NCI-H446 (cell line): Measurements from ENCODE around the gene PLEKHH1.

Source experiments
- DNase-seq, 2 experiments: peaks; one replicate each; lab custom pipeline; 2025; lab: John Stamatoyannopoulos, UW

Gene PLEKHH1

DNA sequence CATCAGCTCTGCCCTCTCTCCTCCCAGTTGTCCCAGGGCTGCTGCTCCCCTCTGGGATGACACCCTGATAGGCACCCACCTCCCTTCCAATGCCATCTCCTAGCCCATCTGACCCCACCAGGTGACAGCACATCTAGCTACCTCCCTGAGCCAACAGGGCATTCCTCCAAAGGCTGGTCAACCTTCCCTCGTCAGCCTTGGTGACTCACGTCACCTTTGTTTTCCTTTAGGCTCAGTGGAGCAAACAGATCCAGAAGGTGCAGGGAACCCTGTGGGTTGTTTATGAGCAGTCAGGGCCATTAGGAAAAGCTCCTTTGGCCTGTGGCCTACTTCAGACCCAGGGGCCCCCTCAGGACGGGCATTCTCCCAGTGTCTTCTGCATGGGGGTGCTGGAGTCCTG is 34.6 kb downstream of the PLEKHH1 start:
- DNase-seq: no peak

DNA sequence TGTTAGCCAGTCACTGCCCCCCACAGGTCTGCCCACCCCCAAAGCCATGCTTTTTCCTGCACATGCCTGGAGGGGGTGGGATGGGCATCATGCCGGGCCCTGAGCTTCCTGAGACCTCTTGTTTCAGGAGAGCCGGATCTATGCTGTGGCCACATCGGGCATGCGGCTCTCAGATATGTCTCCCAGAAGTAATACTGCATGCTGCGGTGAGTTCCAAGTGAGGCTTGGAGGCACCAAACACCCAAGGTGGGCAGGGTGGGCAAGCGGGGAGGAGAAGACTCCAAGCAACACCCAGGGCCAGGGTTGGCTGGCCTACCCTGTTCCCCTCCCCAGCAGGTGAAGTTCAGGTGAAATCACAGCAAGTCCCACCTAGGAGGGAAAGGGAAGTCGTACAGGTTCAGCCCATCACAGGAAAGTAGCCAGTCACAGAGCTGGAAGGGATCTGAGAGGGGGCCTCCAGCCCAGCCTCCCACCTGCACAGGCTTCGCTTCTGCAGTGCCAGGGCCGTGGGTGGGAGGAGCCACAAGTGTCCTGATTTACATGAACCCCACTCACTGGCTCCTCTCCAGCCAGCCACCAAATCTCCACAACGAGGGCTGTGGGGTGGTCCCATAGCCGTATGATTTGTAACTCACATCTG is 36.0 kb downstream of the PLEKHH1 start:
- DNase-seq: no peak

DNA sequence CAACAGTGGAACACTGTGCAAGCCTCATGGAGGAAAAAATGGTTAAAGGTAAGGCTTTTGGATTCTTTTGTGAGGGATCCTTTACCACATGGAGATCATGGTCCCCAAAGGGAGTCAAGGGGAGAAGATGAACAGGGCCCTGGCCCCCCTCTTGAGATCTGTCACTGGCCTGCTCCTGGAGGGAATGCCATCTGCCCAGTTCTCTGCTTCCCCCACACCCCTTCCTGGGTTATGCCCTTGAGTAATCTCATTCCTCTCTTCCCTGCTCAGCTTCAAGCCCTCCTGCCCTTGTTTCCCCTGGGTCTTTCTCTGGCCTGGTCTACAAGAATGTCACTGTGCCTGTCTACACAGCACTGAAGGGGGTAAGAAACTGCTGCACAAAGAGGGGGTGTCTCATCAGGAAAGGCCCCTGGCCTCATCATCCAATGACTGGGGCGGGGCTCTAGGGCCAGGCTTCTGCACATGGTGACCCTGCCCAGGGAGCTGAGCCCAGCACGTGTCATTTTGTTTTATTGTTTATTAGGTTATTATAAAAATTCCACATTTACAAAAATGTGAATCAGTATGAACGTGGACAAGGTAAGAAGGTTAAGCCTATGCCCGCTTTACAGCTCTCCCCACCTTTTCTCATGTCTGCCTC is 36.7 kb downstream of the PLEKHH1 start:
- DNase-seq: no peak

DNA sequence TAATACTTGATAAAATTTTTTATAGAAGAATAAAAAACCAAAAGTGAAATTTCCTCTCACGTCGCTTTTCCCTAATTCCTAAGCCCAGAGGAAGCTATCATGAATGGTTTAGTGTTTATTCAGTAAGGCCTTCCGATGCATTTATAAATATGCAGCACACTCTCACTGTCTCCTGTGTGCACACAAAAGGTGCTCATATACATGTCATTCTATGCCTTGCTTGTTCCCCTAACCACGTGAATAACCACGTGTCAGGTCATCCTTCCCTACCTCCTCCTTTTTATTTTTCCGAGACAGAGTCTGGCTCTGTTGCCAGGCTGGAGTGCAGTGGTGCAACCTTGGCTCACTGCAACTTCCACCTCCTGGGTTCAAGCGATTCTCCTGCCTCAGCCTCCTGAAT is 37.4 kb downstream of the PLEKHH1 start:
- DNase-seq: no peak

DNA sequence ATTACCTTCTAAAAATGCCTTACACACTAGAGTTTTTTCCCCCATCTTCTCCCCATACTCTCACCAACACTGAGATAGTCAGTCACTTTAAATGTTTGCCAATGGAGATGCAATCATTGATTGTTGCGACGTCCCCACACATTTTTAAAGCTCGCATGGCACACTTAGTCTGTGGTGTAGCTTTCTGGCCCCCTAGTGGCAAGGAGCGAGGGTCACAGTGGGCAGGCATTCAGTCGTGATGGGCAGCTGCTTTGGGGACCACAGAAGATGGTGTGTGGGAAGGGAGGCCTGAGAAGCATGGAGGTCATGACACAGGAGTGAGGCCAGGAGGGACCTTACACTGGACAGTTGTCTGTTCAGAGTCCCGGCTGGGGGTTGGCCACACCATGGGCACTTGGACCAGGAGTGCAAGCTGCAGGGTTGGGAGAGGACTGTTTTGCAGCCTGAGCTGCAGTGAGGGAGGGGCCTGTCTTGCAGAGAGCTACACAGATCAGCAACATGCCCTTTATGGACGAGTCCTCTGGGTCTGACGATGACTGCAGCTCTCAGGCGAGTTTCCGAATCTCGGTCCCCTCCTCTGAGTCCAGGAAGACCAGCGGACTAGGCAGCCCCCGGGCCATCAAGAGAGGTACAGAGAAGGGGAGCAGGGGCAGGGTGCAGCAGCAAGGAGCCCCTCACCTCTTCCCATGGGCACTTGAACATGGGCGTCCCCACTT is 38.3 kb downstream of the PLEKHH1 start:
- DNase-seq: peak; percentile 37 to 47

DNA sequence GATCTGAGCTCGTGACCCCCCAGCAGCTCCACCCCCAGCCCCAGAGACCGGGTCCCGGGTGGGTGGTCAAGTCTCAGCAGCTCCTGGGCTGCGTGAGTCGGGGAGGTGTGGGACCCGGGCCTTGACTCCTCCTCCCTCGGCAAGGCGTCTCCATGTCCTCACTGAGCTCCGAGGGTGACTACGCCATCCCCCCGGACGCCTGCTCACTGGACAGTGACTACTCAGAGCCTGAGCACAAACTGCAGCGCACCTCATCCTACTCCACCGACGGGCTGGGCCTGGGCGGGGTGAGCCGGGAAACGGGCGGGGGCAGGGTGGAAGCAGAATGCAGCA is 38.9 kb downstream of the PLEKHH1 start:
- no peak for DNase-seq

DNA sequence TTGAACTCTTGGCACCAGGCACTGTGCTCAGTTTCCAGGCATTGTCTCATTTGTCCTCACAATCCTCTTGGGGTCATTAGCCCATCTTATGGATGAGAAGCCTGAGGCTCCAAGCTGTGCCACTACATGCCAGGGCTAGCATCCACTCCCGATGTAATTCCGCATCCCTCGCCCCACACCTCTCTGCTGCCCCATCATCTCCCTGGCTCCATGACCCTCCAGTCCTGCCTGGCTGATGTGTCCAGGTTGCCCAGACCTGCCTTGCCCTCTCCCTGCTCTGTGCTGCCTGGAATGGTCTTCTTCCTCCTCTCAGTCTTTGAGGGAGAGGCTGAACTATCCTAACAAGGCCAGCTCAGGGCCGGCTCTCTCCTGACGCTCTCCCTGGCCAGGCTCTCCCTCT is 39.5 kb downstream of the PLEKHH1 start:
- no peak for DNase-seq

DNA sequence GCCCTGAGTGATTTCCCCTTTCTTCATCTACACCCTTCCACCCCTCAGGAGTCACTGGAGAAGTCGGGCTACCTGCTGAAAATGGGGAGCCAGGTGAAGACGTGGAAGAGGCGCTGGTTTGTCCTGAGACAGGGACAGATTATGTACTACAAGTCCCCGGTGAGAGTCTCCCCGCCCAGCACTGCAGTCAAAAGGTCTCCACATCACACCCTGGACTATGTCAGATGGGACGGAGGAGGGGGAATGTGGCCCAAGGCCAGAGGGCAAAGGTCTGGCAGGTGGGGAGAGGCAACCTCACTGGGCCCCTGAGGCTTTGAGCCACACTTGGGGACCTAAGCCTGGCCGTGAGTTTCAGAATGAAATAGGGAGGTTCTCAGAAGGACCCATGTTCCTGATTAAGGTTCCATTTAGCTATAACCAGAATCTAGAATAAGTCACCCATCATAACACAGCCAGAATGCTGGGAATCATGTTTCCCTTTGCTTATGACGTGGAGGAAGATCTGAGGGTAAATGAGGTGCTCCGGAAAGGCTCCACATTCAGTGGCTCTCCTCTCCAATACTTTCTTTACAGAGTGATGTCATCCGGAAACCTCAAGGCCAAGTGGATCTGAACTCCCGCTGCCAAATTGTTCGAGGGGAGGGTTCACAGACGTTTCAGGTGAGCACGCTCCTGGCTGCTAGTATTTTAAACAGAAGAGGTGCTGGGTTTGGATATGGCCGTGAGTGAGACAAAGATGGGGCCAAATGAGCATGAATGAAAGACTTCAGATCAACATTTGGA is 40.3 kb downstream of the PLEKHH1 start:
- no peak for DNase-seq

DNA sequence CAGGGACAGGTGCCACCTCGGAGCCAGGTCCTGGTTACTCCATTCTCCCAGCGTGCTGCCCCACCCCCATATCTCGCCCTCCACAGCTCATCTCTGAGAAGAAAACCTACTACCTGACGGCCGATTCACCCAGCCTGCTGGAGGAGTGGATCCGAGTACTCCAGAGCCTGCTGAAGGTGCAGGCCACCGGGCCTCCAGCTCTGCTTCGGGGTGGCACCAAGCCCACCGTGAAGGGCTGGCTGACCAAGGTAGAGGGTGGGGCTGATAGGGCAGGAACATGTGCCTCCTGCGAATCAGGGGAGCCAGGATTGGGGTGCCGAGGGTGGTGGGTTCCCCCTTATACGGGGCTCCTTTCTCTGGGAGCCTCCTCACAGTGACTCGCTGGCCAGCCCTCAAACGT is 41.1 kb downstream of the PLEKHH1 start:
- no peak for DNase-seq

DNA sequence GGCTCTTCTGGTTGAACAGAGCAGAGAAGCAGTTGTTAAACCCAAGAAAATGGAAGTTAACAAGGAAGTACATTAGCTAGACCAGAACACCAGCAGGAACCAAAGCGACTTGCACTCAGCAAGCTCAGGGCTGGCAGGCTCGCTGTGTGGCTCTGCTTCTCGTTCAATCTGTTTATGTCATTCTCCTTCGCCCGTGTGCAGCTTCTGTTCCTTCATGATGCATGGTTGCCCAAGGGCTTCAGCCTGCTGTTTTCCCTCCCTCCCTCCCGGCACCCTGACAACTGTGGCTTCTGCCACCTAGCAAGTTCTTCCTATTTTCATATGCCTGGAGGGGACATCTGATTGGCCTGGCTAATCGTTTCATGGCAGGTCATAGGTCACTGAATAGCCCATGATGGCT is 41.7 kb downstream of the PLEKHH1 start:
- DNase-seq: no peak

DNA sequence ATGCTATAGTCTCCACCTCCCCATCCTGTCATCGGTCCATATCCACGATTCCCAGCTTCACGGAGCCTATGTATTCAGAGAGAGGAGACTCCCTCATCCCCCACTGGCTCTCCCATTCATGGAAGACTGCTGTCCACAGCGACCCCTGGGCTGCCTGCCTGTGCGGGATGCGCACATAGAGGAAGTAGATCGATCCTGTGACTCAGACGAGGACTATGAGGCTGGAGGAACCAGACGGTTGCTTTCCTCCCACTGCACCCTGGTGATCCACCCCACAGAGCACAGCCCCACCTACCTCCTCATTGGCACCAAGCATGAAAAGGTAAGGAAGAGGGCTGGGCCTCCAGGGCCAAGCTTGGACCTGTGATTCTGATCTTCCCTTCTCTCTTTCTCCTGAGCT is 42.6 kb downstream of the PLEKHH1 start:
- no peak for DNase-seq

DNA sequence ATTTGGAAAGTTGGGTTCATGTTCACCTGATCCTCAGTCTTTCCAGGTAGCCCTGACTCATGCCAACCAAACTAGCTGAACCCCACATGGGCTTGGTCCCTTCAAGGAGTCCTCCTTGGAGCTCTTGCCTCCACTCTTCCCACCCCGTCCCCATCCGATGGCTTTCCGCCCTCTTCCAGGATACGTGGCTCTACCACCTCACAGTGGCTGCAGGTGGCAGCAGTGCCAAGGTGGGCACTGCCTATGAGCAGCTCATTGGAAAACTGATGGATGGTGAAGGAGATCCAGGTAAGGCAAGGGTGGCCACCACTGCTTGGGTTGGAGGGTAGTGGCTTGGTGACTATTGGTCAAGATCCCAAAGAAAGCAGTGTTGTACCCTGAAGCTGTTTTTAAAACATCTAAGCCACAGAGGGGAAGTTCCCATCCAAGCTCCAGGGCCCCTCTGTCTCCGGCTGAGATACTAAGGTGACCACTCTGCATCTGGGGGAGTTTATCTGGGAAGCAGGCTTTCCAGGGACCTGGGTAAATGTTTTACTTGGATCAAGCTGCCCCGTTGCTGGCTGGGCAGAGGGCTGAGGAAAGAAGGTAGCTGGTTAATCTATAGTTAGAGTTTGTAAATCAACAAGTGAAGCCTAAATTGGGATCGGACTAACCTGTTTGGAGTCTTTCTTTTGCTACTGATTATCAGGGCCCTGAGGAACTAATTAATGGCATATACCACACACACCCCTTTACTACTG is 43.3 kb downstream of the PLEKHH1 start:
- DNase-seq: no peak

DNA sequence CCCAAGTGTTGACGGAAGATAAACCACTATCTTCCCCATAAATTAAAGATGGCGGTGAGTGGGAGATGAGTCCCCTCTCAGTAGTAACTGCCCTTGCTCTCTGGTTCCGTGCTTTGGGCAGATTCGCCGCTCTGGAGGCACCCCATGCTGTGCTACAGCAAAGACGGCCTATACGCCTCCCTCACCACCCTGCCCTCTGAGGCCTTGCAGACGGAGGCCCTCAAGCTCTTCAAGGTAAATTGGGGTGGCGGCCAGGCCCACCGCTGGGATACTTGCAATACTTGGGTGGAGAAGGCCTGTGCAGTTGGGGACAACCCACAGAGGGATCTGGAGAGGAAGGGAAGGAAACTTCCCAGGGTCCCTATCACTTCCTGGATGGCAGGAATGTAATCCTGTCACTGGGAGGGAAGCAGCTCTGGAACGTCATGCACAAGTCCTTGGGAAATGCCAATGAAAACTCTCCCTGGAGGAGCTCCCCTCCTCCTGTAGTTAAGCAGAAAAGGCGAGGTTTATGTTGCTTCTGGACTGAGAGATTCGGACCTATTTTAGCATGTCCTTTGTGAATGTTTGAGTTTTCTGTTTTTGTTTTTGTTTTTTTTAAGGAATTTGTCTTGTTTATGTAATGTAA is 44.2 kb downstream of the PLEKHH1 start:
- no peak for DNase-seq

DNA sequence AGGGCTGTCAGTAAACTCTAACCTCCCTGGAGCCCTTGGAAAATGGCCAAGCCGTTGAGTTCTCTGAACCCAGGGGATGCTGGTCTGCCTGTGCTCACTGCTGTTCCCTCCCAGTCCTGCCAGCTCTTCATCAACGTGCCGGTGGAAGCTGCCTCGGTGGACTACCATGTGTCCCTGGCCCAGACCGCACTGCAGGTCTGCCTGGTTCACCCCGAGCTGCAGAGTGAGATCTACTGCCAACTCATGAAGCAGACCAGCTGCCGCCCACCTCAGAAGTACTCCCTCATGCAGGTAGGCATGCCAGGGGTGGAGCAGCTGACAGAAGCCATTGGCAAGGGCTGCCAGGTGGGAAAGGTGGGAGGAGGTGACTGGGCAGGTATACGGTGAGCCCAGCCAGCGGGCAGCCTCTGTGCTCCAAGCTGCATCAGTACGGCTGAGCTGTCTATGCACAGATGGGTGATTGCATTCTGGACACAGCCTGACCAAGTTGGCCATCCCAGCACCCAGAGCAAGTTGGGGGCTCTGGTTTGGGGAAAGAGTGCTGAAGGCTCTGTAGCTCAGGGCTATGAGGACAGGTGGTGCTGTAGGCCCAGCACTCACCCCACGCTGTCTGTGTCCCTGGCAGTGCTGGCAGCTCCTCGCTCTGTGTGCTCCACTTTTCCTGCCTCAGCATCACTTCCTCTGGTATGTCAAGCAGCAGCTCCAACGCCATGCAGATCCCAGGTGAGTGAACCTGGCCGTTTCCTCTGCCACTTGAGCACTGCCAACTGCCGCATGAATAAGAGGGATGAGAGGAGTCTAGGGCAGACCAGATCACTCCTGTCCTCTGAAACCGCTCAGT is 45.0 kb downstream of the PLEKHH1 start:
- peak in 1 of 2 experiments; percentile 17 for DNase-seq

DNA sequence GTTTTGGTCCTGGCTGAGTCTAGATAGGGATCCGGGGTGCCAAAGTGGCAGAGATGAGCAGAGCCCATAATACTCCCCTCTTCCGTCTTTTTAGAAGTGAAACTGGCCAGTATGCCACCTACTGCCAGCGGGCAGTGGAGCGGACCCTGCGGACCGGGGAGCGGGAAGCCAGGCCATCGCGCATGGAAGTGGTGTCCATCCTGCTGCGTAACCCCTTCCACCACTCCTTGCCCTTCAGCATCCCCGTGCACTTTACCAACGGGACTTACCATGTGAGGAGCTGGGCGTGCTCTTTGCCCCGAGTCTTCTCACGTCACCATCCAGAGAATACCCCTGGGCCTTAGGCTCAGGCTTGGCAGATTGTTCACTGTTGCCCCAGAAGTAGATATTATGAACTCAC is 46.0 kb downstream of the PLEKHH1 start:
- no peak for DNase-seq

DNA sequence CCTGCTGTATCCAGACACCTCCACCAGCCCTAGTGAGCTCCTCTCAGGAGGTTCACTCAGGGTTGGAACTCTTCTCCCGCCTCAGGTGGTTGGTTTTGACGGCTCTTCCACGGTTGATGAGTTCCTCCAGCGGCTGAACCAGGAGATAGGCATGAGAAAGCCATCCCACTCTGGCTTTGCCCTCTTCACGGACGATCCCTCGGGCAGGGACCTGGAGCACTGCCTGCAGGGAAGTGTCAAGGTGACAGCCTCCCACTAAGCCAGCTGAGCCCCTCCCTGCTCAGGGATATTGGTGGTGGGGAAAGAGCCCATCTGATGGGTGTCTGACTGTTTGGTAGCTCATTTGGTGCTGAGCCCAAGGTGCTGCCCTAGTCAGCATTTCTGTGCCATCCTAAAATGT is 46.5 kb downstream of the PLEKHH1 start:
- no peak for DNase-seq

DNA sequence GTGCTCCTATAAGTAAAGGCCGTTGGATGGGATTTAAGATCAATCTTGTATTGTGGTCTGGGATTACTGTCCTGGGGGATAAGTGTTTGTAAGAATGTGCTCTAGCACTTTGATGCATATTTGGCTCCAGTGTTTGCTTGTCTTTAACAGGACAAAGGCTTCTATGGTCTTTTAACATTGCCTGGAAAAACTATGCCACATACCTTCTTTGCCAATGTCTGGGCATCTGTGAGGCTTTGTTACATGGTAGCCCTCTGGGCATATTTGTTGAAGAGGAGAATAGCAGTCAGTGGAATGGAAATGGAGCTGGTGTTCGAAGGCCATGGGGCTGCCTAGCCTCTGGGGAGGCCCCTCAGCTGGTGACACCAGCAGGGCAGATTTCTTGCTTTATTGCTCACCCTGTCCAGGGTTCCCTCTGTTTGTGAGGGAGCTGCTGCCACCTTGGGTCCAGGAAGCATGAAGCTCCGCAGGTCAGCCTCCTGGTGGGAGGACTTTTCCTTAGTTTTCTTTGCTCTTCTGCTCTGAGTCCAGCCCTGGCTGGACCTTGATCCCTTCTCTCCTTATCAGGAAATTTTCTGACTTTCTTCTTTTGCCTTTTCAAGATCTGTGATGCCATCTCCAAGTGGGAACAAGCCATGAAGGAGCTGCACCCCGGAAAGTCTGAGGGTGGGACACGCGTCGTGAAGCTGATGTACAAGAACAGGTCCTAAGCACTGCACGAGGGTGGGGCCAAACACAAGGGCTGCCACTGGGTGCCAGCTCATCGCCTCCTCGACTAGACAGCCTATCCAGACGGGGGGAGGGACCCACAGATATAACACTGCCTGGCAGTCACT is 47.5 kb downstream of the PLEKHH1 start:
- no peak for DNase-seq

DNA sequence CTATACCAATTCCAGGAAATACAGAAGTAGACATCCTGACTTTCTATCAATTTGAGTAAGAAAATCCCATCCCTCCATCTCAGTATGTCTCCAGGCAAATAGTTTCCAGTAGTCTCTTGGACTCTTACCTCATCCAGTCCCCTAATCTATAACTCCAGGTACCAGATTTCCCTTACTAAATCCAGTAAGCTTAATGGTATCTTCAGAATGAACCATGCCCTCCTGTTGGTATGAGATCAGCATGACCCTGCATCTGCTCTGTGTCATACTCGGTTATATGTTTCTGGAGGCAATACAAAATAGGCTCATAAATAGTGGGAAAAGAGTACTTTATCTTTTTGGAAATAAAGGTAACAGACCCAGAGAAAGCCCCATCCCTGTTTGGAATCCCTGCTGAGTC is 48.6 kb downstream of the PLEKHH1 start:
- DNase-seq: no peak

DNA sequence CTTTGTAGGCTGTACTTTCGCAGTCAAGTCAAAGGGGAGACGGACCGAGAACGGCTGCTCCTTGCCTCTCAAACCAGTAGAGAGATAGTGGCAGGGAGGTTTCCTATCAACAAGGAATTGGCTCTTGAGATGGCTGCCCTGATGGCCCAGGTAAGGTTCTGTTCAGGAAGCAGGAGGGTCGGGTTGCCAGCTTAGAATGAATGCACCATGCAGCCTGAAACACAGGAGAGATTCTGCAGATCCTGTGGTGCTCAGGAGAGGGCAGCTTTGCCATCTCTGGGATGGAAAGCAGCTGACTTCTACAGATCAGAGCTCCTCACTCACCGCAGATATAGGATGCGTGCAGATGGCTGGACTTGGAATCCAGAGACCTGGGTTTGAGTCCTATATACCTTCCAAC is 49.0 kb downstream of the PLEKHH1 start:
- DNase-seq: no peak
